HG03378 (cell line): Measurements from ENCODE around the gene HIRIP3.
A peak's percentile ranks its signal among the peaks of the same experiment; 100 is the strongest.
"Not testable (repeated sequence)": the region's sequence is repeated elsewhere in the genome, so short reads cannot be mapped to it uniquely, and the experiment has no call there.

Experiments used
- ATAC-seq: cut with Tn5 transposase; IDR thresholded peaks from one replicate; pipeline ENCODE4 v1.9.1; 2021; ENCODE audit warnings: mild to moderate bottlenecking, moderate library complexity; ENCODE audit not compliant: unreplicated experiment

The HIRIP3 gene

DNA sequence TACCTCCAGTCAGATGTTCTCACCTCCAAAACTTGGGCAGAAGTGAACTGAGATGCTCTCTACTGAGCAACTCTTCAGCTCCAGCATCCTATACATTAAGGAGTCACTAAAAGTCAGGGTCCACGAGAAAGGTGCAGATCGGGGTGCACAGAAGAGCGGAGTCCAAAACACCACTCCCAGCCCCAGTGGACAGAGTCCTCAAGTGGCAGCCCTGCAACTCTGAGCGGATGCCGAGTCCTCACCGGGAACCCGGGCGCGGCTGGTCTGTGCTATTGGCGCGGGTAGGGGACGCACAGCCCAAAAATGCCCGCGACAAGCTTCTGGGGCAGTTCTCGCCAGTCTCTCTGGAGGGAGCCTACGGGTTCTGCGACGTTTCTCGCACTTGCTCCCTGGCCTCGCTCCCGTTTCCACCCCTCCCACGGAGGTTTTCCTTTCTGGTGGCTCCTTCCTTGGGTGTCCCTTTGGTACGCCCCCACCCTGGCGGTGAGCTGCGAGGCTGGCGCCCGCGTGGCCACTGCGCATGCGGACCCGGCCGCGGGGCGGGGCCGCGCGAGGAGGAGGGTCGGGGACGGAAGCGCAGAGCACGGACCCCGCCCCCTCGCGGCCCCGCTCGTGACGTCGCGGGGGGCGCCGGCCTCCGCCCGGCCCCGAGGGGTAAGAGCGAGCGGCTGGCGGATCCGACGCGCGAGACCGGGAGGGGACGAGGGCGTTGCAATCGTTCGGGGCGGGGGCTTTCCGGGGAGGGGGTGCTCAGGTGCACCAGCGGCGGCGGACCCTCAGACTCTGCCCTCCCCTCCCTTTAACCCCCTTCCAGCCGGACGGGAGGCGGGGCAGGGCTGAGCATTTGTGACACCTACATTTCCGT lies 33.7 kb downstream of the HIRIP3 start, which contains the start of gene TMEM219:
TSS of gene TMEM219 (plus strand) at position 601 of the 865 bp plus-strand sequence. CDS start 1,065 bp downstream, outside the sequence.
- peak; percentile 61 for ATAC-seq

DNA sequence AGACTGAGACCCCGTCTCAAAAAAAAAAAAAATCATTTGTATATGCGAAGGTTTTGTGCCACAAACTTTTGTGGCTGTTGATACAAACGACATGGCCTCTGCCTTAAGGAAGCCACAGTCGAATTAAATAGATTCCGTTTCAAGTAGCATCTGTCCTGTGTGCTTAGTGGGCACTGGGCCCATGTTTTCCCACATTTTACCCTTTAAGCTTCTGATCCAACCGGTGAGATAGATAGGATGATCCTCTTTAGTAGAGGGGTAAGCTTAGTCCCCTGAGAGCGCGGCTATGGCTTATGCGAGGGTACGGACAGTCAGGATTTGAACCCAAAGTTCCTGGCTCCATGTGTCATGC lies 34.3 kb downstream of the HIRIP3 start:
- no peak for ATAC-seq

DNA sequence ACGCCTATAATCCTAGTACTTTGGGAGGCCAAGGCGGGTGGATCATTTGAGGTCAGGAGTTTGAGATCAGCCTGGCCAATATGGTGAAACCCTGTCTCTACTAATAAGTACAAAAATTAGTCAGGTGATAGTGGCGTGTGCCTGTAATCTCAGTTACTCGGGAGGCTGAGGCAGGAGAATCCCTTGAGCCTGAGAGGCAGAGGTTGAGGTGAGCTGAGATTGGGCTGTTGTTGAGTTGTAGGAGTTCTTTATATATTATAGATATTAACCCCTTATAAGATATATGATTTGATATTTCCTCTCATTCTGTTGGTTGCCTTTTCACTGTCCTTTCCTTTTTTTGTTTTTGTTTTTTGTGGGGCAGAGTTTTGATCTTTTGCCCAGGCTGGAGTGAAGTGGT lies 35.6 kb downstream of the HIRIP3 start:
- ATAC-seq: not testable (repeated sequence)

DNA sequence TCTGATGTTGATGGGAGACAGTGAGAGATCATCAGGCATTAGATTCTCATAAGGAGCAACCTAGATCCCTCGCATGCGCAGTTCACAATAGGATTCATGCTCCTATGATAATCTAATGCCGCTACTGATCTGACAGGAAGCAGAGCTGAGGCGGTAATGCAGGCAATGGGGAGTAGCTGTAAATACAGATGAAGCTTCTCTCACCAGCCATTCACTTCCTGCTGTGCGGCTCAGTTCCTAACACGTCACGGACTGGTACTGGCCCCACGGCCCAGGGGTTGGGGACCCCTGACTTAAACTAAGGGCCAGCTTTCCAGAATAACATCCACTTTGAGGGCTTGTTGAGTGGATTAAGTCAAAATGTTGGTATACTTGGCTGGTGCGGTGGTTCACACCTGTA lies 36.1 kb downstream of the HIRIP3 start:
- ATAC-seq: no peak

DNA sequence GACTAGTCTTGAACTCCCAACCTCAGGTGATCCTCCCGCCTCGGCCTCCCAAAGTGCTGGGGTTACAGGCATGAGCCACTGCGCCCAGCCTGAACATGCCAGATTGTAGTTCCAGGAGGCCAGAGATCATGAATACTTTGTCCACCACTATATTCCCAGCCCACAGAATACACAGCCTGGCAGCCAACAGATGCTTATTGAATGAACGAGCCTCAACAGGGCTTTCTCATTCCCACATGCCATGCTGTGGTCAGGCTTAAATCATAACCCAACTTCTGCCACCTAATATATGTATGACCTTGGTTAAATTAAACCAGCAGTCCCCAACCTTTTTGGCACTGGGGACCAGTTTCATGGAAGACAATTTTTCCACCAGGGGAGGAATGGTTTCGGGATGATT lies 36.7 kb downstream of the HIRIP3 start:
- ATAC-seq: no peak

DNA sequence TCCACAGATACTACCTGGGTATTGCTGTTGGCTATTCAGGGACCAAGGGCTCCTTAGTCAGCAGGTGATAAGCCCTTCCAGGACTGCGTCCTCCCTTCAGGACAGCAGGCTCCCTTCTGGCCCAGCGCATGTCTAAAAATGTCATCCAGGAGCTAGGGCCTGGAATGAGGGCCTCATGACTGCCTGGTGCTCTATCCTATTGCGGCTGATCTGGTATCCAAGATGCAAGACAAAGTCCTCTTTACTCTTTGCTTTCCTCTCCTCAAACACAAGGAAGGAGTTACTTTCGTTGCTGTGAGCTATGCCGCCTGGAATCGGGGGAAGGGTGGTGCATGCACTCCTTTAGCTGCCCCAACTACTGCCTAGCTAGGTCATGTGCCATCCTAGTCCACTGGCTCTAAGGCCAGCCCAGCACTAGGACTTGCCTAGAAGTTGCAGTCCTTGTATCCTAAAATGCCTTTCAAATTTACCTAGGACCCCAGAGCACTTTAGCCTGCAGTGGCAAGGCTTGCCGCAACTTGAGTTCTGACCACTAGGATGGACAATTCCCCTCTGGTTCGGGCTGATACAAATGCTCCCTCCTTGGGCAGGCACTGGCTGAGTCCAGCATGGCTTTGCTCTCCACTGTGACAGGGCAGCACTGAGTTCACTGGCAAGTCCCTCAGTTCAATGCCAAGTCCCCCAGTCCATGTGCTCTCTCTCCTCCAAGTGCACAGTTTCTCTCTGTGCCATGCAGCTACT lies 43.6 kb downstream of the HIRIP3 start:
- no peak for ATAC-seq

DNA sequence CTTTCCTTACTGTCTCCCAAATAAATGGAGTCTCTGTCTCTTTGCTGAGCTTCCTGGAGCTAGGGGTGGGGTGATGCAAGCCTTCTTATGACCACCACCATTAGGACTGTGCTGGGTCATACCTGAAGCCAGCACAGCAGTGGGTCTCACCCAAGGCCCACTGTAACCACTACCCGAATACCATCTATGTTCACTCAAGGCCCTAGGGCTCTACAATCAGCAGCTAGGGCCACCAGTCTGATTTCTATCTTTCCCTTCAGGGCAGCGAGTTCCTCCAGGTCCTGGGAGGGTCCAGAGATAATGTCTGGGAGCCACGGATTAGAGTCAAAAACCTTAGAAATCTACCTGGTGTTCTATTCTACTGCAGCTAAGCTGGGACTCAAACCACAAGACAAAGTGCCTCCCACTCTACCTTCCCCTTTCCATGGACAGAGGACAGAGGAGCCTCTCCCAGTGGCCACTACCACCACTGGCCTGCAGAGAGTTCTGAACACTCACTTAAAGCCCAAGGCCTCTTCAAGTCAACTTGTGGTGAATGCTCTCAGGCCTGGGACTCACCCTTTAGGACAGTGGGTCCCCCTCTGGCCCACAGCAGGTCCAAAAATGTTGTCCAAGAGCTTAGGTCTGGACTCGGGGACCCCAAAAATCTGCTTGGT lies 44.5 kb downstream of the HIRIP3 start:
- ATAC-seq: no peak

DNA sequence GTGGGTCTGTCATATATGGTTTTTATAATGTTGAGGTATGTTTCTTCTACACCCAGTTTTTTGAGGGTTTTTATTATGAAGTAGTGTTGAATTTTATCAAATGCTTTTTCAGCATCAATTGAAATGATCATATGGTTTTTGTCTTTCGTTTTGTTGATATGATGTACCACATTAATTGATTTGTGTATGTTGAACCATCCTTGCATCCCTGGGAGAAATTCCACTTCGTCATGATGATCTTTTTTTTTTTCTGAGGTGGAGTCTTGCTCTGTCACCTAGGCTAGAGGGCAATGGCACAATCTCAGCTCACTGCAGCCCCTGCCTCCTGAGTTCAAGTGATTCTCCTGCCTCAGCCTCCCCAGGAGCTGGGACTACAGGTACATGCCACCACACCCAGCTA lies 47.5 kb downstream of the HIRIP3 start:
- no peak for ATAC-seq

DNA sequence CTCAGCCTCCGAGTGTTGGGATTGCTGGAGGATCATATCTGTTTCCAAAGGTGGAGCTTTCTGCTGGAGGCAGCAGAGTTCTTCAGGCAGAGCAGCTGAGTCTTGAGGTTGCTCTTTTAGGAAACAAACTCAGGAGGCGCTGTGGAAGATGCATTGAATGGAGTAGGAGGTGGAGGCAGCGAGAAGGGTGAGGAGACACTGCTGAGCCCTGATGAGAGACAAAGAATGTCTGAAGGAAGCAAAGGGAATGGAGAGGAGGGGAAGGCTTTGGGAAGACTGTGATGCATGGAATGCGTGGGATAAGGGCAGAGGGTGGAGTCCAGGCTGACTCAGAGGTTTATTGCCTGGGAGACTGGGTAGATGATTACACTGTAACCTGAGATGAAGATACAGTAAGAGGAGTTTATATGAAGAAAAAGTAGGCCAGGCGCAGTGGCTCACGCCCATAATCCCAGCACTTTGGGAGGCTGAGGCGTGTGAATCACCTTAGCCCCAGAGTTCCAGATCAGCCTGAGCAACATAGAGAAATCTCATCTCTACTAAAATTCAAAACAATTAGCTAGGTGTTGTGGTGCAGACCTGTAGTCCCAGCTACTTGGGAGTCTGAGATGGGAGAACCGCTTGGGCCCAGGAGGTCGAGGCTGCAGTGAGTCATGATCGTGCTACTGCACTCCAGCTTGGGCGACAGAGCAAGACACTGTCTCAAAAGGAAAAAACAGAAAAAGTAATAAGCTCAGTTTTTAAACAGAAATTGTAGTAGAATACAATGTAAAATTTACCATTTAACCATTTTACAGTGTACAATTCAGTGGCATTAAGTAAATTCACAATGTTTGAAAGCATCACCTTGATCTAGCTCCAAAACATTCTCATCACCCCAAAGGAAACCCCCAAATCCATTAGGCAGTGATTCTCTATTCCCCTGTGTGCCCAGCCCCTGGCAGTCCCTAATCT lies 51.3 kb downstream of the HIRIP3 start:
- no peak for ATAC-seq
